Right lobe of liver (tissue), 6 donors: ENCODE data around the gene PTH2. TPM values are rescaled to one million over a fixed set of nuclear protein-coding genes. Genes with fewer than 3 reads are reported as not detected.

Experiments
- ATAC-seq, 4 donors: fragments of 200-7000 bp; cut with Tn5 transposase; one replicate each; pipeline ENCODE4 v1.9.1; 2020; ENCODE audit warnings: mild to moderate bottlenecking in 4 of 4, moderate library complexity in 4 of 4
- DNase-seq, 3 donors: peaks; one replicate each; pipeline ENCODE4 v3.0.0-alpha.2; 2020
- H3K27ac ChIP-seq, 3 donors: fragments of 200-600 bp; one replicate each; pipeline ENCODE4 v1.8.0; 2022
- H3K27me3 ChIP-seq, 2 donors: fragments of 200-600 bp; one replicate each; pipeline ENCODE4 v1.8.0; 2022
- H3K36me3 ChIP-seq, 4 donors: fragments of 200-600 bp; sonication (generic) in 1 of 4; one replicate each; pipeline versions ENCODE4 v1.5.1 to v1.8.0; 2017 to 2022; ENCODE audit warnings: control low read depth in 1 of 4
- H3K4me1 ChIP-seq, 4 donors: fragments of 200-600 bp; sonication (generic) in 1 of 4; one replicate each; pipeline versions ENCODE4 v1.5.1 to v1.8.0; 2017 to 2022; ENCODE audit warnings: control low read depth in 1 of 4
- H3K4me3 ChIP-seq, 3 donors: fragments of 200-600 bp; one replicate each; pipeline ENCODE4 v1.8.0; 2022
- H3K9me3 ChIP-seq, 4 donors: fragments of 200-600 bp; sonication (generic) in 1 of 4; one replicate each; pipeline versions ENCODE4 v1.5.1 to v1.8.0; 2017 to 2022; ENCODE audit warnings: control low read depth in 1 of 4
- CTCF ChIP-seq, 4 donors: fragments of 200-600 bp in 3 of 4; fragments of 450-650 bp in 1 of 4; IDR thresholded peaks; one replicate each; pipeline versions ENCODE4 v1.5.1 to v1.8.0; 2016 to 2022; ENCODE audit warnings: antibody characterized with exemption in 4 of 4, mild to moderate bottlenecking in 2 of 4
- POLR2A ChIP-seq: fragments of 450-650 bp; IDR thresholded peaks from one replicate; pipeline ENCODE4 v1.6.1; 2017; ENCODE audit warnings: antibody characterized with exemption, mild to moderate bottlenecking
- WGBS: methylation state at CpG from one replicate; pipeline ENCODE4 v1.1.6; 2018; ENCODE audit warnings: low coverage, low lambda C conversion rate; ENCODE audit not compliant: insufficient coverage; ENCODE audit errors: missing lambda C conversion rate; 5-methylcytosine and 5-hydroxymethylcytosine counted together
- intact Hi-C, 2 donors: fragments of 100-400 bp; cut with DNase I; formaldehyde crosslinking; loops; one replicate each; pipeline versions ENCODE4 v1.11.2 to v1.14.1; 2022
- total RNA-seq, 6 experiments: library from RNA; depleted of rRNA in 2 of 6; stranded (reverse); fragments of >200 nt in 2 of 6; fragmentation: NEBNext Ultra II Directional in 3 of 6; extraction: Animal tissue kit (Norgen Biotek cat#: 25700) in 3 of 6; gene quantifications; one replicate each; pipeline versions ENCODE4 v1.1.0 to v1.2.4, GENCODE V29; 2016 to 2023
- donor health status: DM: no; HTN: yes; CAD: no.
- donor health status: DM: no; HTN: no; CAD: no.
- donor health status: DM: no; HTN: no; CAD: no.
- donor health status: DM: no; HTN: yes; CAD: no.
- donor health status: DM: no; HTN: yes; CAD: no.

PTH2 gene
- total RNA-seq, 6 experiments from 2014 or later: not detected

- Histone ChIP-seq H3K4me1 (peaks cover 0 to 11% (median 3%) of the 10 kb centered on the region in 4 donors), H3K9me3 (no peaks in the 10 kb centered on the region), H3K4me3 (peak within 1 kb of the TSS; percentile 73 to 86 (median 85)), H3K27me3 (no peaks in the 10 kb centered on the region), H3K36me3 (peaks cover 0 to 3% (median 1%) of the 10 kb centered on the region in 4 donors), H3K27ac (peak within 1 kb of the TSS; percentile 75 to 83 (median 82))
- TF ChIP-seq CTCF (IDR thresholded peaks at IDR 0.05) (peak in 2 of 4 donors; percentile 28 to 34), POLR2A (peak; percentile 32)
- WGBS: 2% methylated on average over 34 of the region's 42 CpGs
- ATAC-seq (peak; percentile 78 to 82 (median 79)), DNase-seq (peak; percentile 92 to 97 (median 95))
- intact Hi-C loops: no loop called here
These were observed 28.4 kb upstream of the PTH2 start, which contains the start of gene PIH1D1 for GRCh38 chr19:49451430-49452181. TSS of gene PIH1D1 (minus strand) at chr19:49451814. CDS start at chr19:49451574, 240 bp downstream.

GRCh38 chr19:49450405-49450804 lies 27.2 kb upstream of the PTH2 start:
- no peak for ATAC-seq
- Histone ChIP-seq H3K36me3 (peaks cover 0 to 3% (median 2%) of the 10 kb centered on the region in 4 donors), H3K27me3 (no peaks in the 10 kb centered on the region), H3K4me3 (peak overlapping the region in 1 of 3 donors; percentile 85), H3K9me3 (no peaks in the 10 kb centered on the region), H3K27ac (no peak overlapping the region), H3K4me1 (peaks cover 0 to 11% (median 3%) of the 10 kb centered on the region in 4 donors)
- 84% methylated on average over 7 of the region's 7 CpGs for WGBS
- DNase-seq: no peak
- intact Hi-C loops: no loop called here
- TF ChIP-seq POLR2A (no peak), CTCF (IDR thresholded peaks at IDR 0.05) (no peak)

- Histone ChIP-seq H3K4me1 (peaks cover 0 to 11% (median 0%) of the 10 kb centered on the region in 4 donors), H3K36me3 (peaks cover 0 to 3% (median 2%) of the 10 kb centered on the region in 4 donors), H3K9me3 (no peaks in the 10 kb centered on the region), H3K27ac (no peak overlapping the region), H3K27me3 (no peaks in the 10 kb centered on the region), H3K4me3 (no peak overlapping the region)
- ATAC-seq (no peak), DNase-seq (no peak)
- 92% methylated on average over 6 of the region's 6 CpGs for WGBS
- TF ChIP-seq POLR2A (no peak), CTCF (IDR thresholded peaks at IDR 0.05) (no peak)
- intact Hi-C loops: no loop called here
These were observed 25.2 kb upstream of the PTH2 start for GRCh38 chr19:49448432-49448786.

GRCh38 chr19:49447485-49448431 lies 24.5 kb upstream of the PTH2 start:
- TF ChIP-seq POLR2A (no peak), CTCF (IDR thresholded peaks at IDR 0.05) (no peak)
- ATAC-seq (no peak), DNase-seq (peak in 1 of 3 donors; percentile 54)
- Histone ChIP-seq H3K4me1 (peaks cover 0 to 10% (median 0%) of the 10 kb centered on the region in 4 donors), H3K9me3 (no peaks in the 10 kb centered on the region), H3K27me3 (no peaks in the 10 kb centered on the region), H3K27ac (no peak overlapping the region), H3K36me3 (peaks cover 0 to 3% (median 2%) of the 10 kb centered on the region in 4 donors), H3K4me3 (no peak overlapping the region)
- WGBS: 93% methylated on average over 14 of the region's 32 CpGs
- intact Hi-C loops: no loop called here
